ENCODE data around the gene TTC12. TPM values are rescaled to one million over a fixed set of nuclear protein-coding genes. Genes with fewer than 3 reads are reported as not detected.

Gene TTC12
- total RNA-seq, result 18.1 and 18.8 TPM in 2 replicates

GRCh38 chr11:113314389-113315301, at the start of gene TTC12:
TSS of gene TTC12 (plus strand) at chr11:113314583. CDS start at chr11:113316258, 1,675 bp downstream.

GRCh38 chr11:113387605-113388211, 73.3 kb downstream of the TTC12 start, which contains the start of gene ANKK1:
TSS of gene ANKK1 (plus strand) at chr11:113387779. CDS start at chr11:113387885, 106 bp downstream.

Other genes with a start within 250 kb of the TTC12 start
- 0.06 TPM in 1 of 2 replicates, not detected in the other for gene ANKK1, start 73.2 kb downstream of the TTC12 start, total RNA-seq
- gene DRD2, start 160.8 kb downstream of the TTC12 start, total RNA-seq, result not detected in 2 replicates

All from aortic smooth muscle cell (primary cell).